ENCODE measurements around the gene STUM. TPM values are rescaled to one million over a fixed set of nuclear protein-coding genes. Genes with fewer than 3 reads are reported as not detected.

STUM gene
- total and polyA plus RNA-seq, 2 of the 8 experiments (the other 6 are each of a cell fraction or from before 2014, with no cell fraction given), result 0.76 to 1.2 TPM

DNA sequence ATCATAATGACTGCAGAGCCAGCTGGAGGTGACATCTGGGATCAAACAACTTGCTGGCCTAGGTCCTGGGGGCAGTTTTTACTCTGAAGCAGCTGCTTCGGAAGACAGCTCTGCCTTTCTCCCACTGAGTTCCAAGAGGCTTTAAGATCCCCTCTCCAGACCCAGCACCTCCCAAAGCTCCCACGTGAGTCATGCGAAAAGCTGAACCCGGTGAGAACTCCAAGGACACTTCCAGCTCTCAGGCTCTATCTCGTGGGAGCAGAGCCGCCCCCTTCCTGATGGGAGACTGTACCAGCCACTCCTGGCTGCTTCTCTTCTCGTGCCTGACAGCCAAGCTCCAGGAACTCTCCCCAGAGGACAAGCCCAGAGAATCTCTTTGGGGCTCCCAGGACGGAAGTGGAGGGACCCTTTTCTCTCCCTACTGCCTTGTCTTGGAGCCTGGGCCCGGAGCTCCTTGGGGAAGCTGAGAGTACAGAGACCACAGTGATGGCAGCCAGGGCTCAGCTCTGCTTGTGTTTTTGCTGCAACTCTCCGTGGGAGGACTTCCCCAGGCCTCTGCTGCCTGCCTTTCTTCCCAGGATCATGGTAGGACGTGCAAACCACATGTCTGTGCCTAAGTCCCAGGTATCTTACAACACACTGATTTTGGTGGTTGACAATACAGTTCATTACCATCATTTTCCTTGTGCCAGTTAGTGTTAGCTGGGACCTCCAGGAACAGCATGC is 40.6 kb downstream of the STUM start:
- no peak overlapping the region for H4K91ac ChIP-seq (replicated peaks; ENCODE audit: insufficient read length, low read length)
- no peak overlapping the region for H2AK5ac ChIP-seq (ENCODE audit: low read depth, low read length)
- H2BK12ac ChIP-seq (ENCODE audit: low read depth, low read length), result no peak overlapping the region
- H3K56ac ChIP-seq (replicated peaks; ENCODE audit: insufficient read length, low read depth, low read length), result no peak overlapping the region
- no peak overlapping the region for H2BK15ac ChIP-seq (ENCODE audit: low read length)
- ChIA-PET POLR2A (ENCODE audit: partially characterized antibody) (no interaction called here), CTCF (ENCODE audit: partially characterized antibody) (interaction anchor here (0.9 to 2.4 kb wide), 4 partner anchors 16 to 361 kb away, joined by 3 to 16 read pairs (median 4); no protein-coding TSS in a partner anchor)
- no peaks in the 10 kb centered on the region for H3K79me2 ChIP-seq (ENCODE audit: control insufficient read depth in 1 of 2, insufficient read depth in 2 of 2, low read length in 2 of 2)
- H3K27ac ChIP-seq (ENCODE audit: low read depth, low read length), result no peak overlapping the region
- no peaks in the 10 kb centered on the region for H3K79me1 ChIP-seq (ENCODE audit: low read depth, low read length)
- H2BK120ac ChIP-seq (replicated peaks; ENCODE audit: low read depth, low read length), result no peak overlapping the region
- H3K27me3 ChIP-seq (replicated peaks in 1 of 4; ENCODE audit: control insufficient read depth in 3 of 4, extremely low read depth in 1 of 4, insufficient read depth in 3 of 4, low read length in 3 of 4), result no peaks in the 10 kb centered on the region
- H3K9ac ChIP-seq (replicated peaks in 1 of 4; ENCODE audit: extremely low read depth in 1 of 4, low read depth in 3 of 4, low read length in 3 of 4), result no peak overlapping the region
- H4K8ac ChIP-seq (ENCODE audit: extremely low read depth, insufficient read depth, low read length), result no peak overlapping the region
- H3K9me3 ChIP-seq (ENCODE audit: insufficient read depth in 2 of 2, low read depth in 1 of 2, low read length in 1 of 2), result no peaks in the 10 kb centered on the region
- H2BK5ac ChIP-seq (ENCODE audit: low read depth, low read length), result no peak overlapping the region
- H4K5ac ChIP-seq (ENCODE audit: insufficient read length, low read depth, low read length), result no peak overlapping the region
- WGBS, 2 experiments (ENCODE audit: extremely low coverage in 1 of 2, insufficient coverage in 1 of 2, insufficient read length in 1 of 2, insufficient replicate concordance in 2 of 2, low coverage in 1 of 2, low lambda C conversion rate in 2 of 2, missing lambda C conversion rate in 1 of 2), result 84% methylated on average over 11 of the region's 11 CpGs; no CpG with 5 or more reads in 1 of the 2 experiments
- no peak overlapping the region for H2BK20ac ChIP-seq (ENCODE audit: low read length)
- H3K36me3 ChIP-seq (ENCODE audit: control insufficient read depth in 2 of 4, insufficient read depth in 4 of 4, low read length in 3 of 4), result no peaks in the 10 kb centered on the region
- H3K4me2 ChIP-seq (ENCODE audit: insufficient read depth in 1 of 2, low read depth in 2 of 2, low read length in 2 of 2), result no peak overlapping the region
- no peak overlapping the region for H2AFZ ChIP-seq (ENCODE audit: low read length)
- no peaks in the 10 kb centered on the region for H4K20me1 ChIP-seq (replicated peaks in 1 of 2; ENCODE audit: control insufficient read depth in 1 of 2, insufficient read depth in 2 of 2, low read length in 2 of 2)
- 0 out of 2 replicates have a peak, but pooled peaks cover 2% of the 10 kb centered on the region for H3K23me2 ChIP-seq (ENCODE audit: low read depth, low read length)
- H3K4ac ChIP-seq (replicated peaks; ENCODE audit: insufficient read length, low read depth, low read length), result no peak overlapping the region
- no peak overlapping the region for H3K18ac ChIP-seq (ENCODE audit: extremely low read depth, low read length)
- H3K4me3 ChIP-seq (ENCODE audit: extremely low read depth in 1 of 4, insufficient read depth in 2 of 4, low read depth in 3 of 4, low read length in 4 of 4), result no peak overlapping the region
- FAIRE-seq, result no peak
- DNase-seq (ENCODE audit: low read depth in 1 of 2, low spot score in 2 of 2), result no peak
- no peak overlapping the region for H3K14ac ChIP-seq (ENCODE audit: insufficient read length)
- no peak overlapping the region for H3K23ac ChIP-seq (ENCODE audit: insufficient read length)
- peaks cover 0 to 7% (median 0%) of the 10 kb centered on the region in 4 experiments; a peak in 3 of 7 replicates for H3K4me1 ChIP-seq (replicated peaks in 1 of 4; ENCODE audit: control insufficient read depth in 3 of 4, insufficient read depth in 4 of 4, low read length in 3 of 4)
- no peak for TF ChIP-seq MAFK (IDR thresholded peaks at IDR 0.05; ENCODE audit: low read depth, low read length)
- no peak for TF ChIP-seq TCF12 (IDR thresholded peaks at IDR 0.05; ENCODE audit: low read depth, low read length)
- TF ChIP-seq RBBP5 (IDR thresholded peaks at IDR 0.05; ENCODE audit: borderline replicate concordance, low read depth, low read length), result no peak
- TF ChIP-seq NRF1 (IDR thresholded peaks at IDR 0.05; ENCODE audit: low read depth, low read length), result no peak
- TF ChIP-seq EP300 (IDR thresholded peaks at IDR 0.05; ENCODE audit: borderline replicate concordance in 1 of 2, low read depth in 2 of 2, low read length in 2 of 2), result no peak
- no peak for TF ChIP-seq KDM5A (IDR thresholded peaks at IDR 0.05; ENCODE audit: low read length)
- no peak for TF ChIP-seq KDM1A (IDR thresholded peaks at IDR 0.05; ENCODE audit: borderline replicate concordance, low read length)
- TF ChIP-seq POU5F1 (IDR thresholded peaks at IDR 0.05; ENCODE audit: low read depth, low read length), result no peak
- no peak for TF ChIP-seq RAD21 (IDR thresholded peaks at IDR 0.05 in 1 of 2, conservative IDR thresholded peaks at IDR 0.05 in 1 of 2; ENCODE audit: low read depth in 2 of 2, low read length in 2 of 2)
- no peak for TF ChIP-seq CHD2 (IDR thresholded peaks at IDR 0.05; ENCODE audit: low read length)
- TF ChIP-seq HDAC2 (IDR thresholded peaks at IDR 0.05; ENCODE audit: borderline replicate concordance in 1 of 2, low read depth in 2 of 2, low read length in 2 of 2), result no peak
- no peak for TF ChIP-seq SIX5 (IDR thresholded peaks at IDR 0.05; ENCODE audit: low read depth, low read length)
- no peak for TF ChIP-seq CBX5 (IDR thresholded peaks at IDR 0.05; ENCODE audit: low read depth, low read length)

All from H1 (cell line).